IPS-15b (cell line): ENCODE measurements around the gene MYORG.

Experiments used
- H3K27me3 ChIP-seq: one replicate; pipeline ENCODE4 v1.6.1; 2013; ENCODE audit warnings: low read length; ENCODE audit not compliant: control insufficient read depth, insufficient read depth
- H3K36me3 ChIP-seq: one replicate; pipeline ENCODE4 v1.6.1; 2013; ENCODE audit warnings: low read length; ENCODE audit not compliant: control insufficient read depth, insufficient read depth
- H3K4me1 ChIP-seq: one replicate; pipeline ENCODE4 v1.6.1; 2013; ENCODE audit warnings: mild to moderate bottlenecking, low read length; ENCODE audit not compliant: control insufficient read depth, insufficient read depth
- H3K4me3 ChIP-seq: one replicate; pipeline ENCODE4 v1.5.1; 2013; ENCODE audit warnings: low read depth, low read length
- H3K9ac ChIP-seq: one replicate; pipeline ENCODE4 v1.6.1; 2013; ENCODE audit warnings: low read depth, mild to moderate bottlenecking, low read length
- H3K9me3 ChIP-seq: one replicate; pipeline ENCODE4 v1.6.1; 2013; ENCODE audit warnings: mild to moderate bottlenecking, low read length; ENCODE audit not compliant: control insufficient read depth, insufficient read depth

Gene MYORG

DNA sequence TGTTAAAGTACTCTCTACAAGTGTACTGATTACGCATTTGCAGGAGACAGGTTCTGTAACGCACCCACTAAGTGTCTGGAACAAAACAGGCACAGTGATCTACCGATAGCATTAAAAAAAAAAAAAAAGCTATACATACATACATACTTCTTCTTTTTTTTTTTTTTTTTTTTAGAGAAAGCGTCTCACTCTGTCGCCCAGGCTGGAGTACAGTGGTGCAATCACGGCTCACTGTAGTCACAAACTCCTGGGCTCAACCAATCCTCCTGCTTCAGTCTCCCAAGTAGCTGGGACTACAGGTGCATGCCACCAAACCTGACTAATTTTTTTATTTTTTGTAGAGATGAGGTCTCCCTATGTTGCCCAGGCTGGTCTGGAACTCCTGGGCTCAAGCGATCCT, 55.2 kb downstream of the MYORG start:
- Histone ChIP-seq H3K36me3 (no peaks in the 10 kb centered on the region), H3K9ac (no peak overlapping the region), H3K4me1 (no peaks in the 10 kb centered on the region), H3K9me3 (no peaks in the 10 kb centered on the region), H3K27me3 (no peaks in the 10 kb centered on the region), H3K4me3 (no peak overlapping the region)

GRCh38 chr9:34318163-34318790, 58.4 kb downstream of the MYORG start:
- no peak overlapping the region for H3K9ac ChIP-seq
- H3K4me1 ChIP-seq: no peaks in the 10 kb centered on the region
- H3K36me3 ChIP-seq: no peaks in the 10 kb centered on the region
- H3K27me3 ChIP-seq: no peaks in the 10 kb centered on the region
- no peaks in the 10 kb centered on the region for H3K9me3 ChIP-seq
- H3K4me3 ChIP-seq: no peak overlapping the region

DNA sequence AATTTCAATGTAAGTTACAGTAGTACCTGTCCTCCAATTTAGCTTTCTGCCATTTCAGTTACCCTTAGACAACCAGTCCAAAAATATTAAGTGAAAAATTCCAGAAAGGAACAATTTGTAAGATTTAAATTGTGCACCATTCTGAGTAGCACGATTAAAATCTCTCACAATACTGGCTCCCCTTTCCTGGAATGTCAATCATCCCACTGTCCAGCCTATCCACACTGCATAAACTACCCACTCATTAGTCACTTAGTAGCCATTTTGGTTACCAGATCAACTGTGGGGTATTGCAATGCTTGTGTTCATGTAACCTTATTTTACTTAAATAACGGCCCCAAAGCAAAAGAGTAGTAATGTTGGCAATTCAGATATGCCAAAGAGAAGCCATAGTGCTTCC, 59.3 kb downstream of the MYORG start:
- Histone ChIP-seq H3K36me3 (no peaks in the 10 kb centered on the region), H3K9me3 (no peaks in the 10 kb centered on the region), H3K4me1 (no peaks in the 10 kb centered on the region), H3K4me3 (no peak overlapping the region), H3K27me3 (no peaks in the 10 kb centered on the region), H3K9ac (no peak overlapping the region)
